HL-60/S4 treated with retinoic acid at 250 ng/mL for 4 days and 3 days (cell line): ENCODE measurements around the gene PP2D1.
"Not testable (repeated sequence)": the region's sequence is repeated elsewhere in the genome, so short reads cannot be mapped to it uniquely, and the experiment has no call there.

Experiments used
- in situ Hi-C: fragments of 300-500 bp; cut with MboI; formaldehyde crosslinking; loops from 2 replicates; pipeline ENCODE4 v1.7.0; 2022; ENCODE audit warnings: low sequenced_read_pairs

The PP2D1 gene

GRCh38 chr3:19972054-19972453 lies 40.0 kb downstream of the PP2D1 start:
- in situ Hi-C loops = no loop called here

- in situ Hi-C loops = no loop called here
Measured at GRCh38 chr3:19970327-19970726, 41.7 kb downstream of the PP2D1 start.

- in situ Hi-C loops = no loop called here
Measured at GRCh38 chr3:19967812-19968211, 44.3 kb downstream of the PP2D1 start.

GRCh38 chr3:19967208-19967607 lies 44.9 kb downstream of the PP2D1 start:
- in situ Hi-C loops = no loop called here

GRCh38 chr3:19961960-19962359 lies 50.1 kb downstream of the PP2D1 start:
- in situ Hi-C loops = no loop called here

- in situ Hi-C loops = no loop called here
Measured at GRCh38 chr3:19960696-19961095, 51.4 kb downstream of the PP2D1 start.

GRCh38 chr3:19959505-19959904 lies 52.6 kb downstream of the PP2D1 start:
- in situ Hi-C loops = no loop called here

GRCh38 chr3:19957354-19957753 lies 54.7 kb downstream of the PP2D1 start:
- in situ Hi-C loops = not testable (repeated sequence)

GRCh38 chr3:19954676-19955075 lies 57.4 kb downstream of the PP2D1 start:
- in situ Hi-C loops = no loop called here

- in situ Hi-C loops = no loop called here
Measured at GRCh38 chr3:19950316-19950715, 61.7 kb downstream of the PP2D1 start.

GRCh38 chr3:19948226-19948591 lies 63.9 kb downstream of the PP2D1 start:
- in situ Hi-C loops = no loop called here

GRCh38 chr3:19947549-19948225 lies 64.4 kb downstream of the PP2D1 start:
- in situ Hi-C loops = no loop called here

GRCh38 chr3:19946832-19947548 lies 65.1 kb downstream of the PP2D1 start, which contains the start of gene RAB5A:
TSS of gene RAB5A (plus strand) at chr3:19947097. CDS start at chr3:19950899, 3,802 bp downstream.
- in situ Hi-C loops = no loop called here

GRCh38 chr3:19945969-19946831 lies 65.9 kb downstream of the PP2D1 start:
- in situ Hi-C loops = no loop called here

GRCh38 chr3:19945534-19945933 lies 66.5 kb downstream of the PP2D1 start:
- in situ Hi-C loops = no loop called here

GRCh38 chr3:19940643-19941042 lies 71.4 kb downstream of the PP2D1 start:
- in situ Hi-C loops = no loop called here

- in situ Hi-C loops = no loop called here
Measured at GRCh38 chr3:19938295-19938627, 73.8 kb downstream of the PP2D1 start.

GRCh38 chr3:19937459-19938294 lies 74.4 kb downstream of the PP2D1 start:
- in situ Hi-C loops = no loop called here
